Stomach (tissue), 4 donors: Measurements from ENCODE around the gene RBBP4.
"Not testable (repeated sequence)": the region's sequence is repeated elsewhere in the genome, so short reads cannot be mapped to it uniquely, and the experiment has no call there.

ENCODE experiments used
- CTCF ChIP-seq, 7 experiments: fragments of 450-650 bp in 4 of 7; fragments of 200-600 bp in 3 of 7; sonication (generic) in 3 of 7; IDR thresholded peaks; one replicate each; pipeline ENCODE4 v1.5.1; 2016 to 2019; ENCODE audit warnings: antibody characterized with exemption in 7 of 7, control low read depth in 2 of 7, mild to moderate bottlenecking in 1 of 7
- POLR2A ChIP-seq, 4 donors: fragments of 450-650 bp; IDR thresholded peaks; one replicate each; pipeline ENCODE4 v1.6.1; 2016; ENCODE audit warnings: antibody characterized with exemption in 4 of 4, control low read depth in 2 of 4, mild to moderate bottlenecking in 1 of 4, moderate library complexity in 1 of 4

- TF ChIP-seq CTCF, POLR2A (IDR thresholded peaks at IDR 0.05): not testable (repeated sequence)
These were observed 60.2 kb downstream of the RBBP4 start for GRCh38 chr1:32711221-32711620.
